ENCODE results near the gene SLC26A1.

GRCh38 chr4:1041936-1042330 lies 48.7 kb upstream of the SLC26A1 start:
- TF ChIP-seq SETDB1 (CRISPR knock-in tag; IDR thresholded peaks at IDR 0.05; ENCODE audit: borderline replicate concordance), result no peak
- TF ChIP-seq SP1 (IDR thresholded peaks at IDR 0.05), result no peak
- TF ChIP-seq SP1 (CRISPR knock-in tag; IDR thresholded peaks at IDR 0.05), result no peak

Measured in HepG2 (cell line).